ENCODE data around the gene MRPS5.

MRPS5 gene

DNA sequence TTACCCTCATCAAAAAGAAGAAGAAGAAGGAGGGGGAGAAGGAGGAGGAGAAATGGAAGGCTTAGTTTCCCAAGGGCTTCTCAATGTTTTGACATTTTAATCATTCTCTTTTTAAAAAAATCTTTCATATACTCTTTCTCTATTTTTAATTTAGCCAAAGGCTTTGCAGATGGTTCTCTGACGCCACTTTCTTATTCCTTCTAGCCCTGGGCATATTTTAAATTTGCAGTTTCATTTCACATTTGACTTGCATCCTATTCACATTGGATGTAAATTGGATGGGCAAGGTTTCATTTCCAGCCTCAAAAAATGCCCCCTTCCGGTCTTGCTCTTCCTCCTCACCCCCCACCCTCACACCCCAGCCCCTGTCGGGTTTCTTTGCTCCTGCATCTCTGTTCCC lies 66.3 kb downstream of the MRPS5 start:
- Histone ChIP-seq H3K4me1 (ENCODE audit: control insufficient read depth in 1 of 2, insufficient read depth in 2 of 2, low read length in 2 of 2) (no peaks in the 10 kb centered on the region), H3K4me3 (ENCODE audit: low read depth in 1 of 2, low read length in 2 of 2) (no peak overlapping the region), H3K36me3 (ENCODE audit: control insufficient read depth in 1 of 2, insufficient read depth in 2 of 2, low read length in 2 of 2) (no peaks in the 10 kb centered on the region), H3K27ac (ENCODE audit: low read depth, low read length) (no peak overlapping the region), H3K9ac (ENCODE audit: low read depth in 1 of 2, low read length in 2 of 2) (no peak overlapping the region), H3K9me3 (ENCODE audit: control insufficient read depth in 1 of 2, low read length in 2 of 2) (no peaks in the 10 kb centered on the region), H3K27me3 (ENCODE audit: control insufficient read depth in 1 of 2, insufficient read depth in 2 of 2, low read length in 2 of 2) (peaks cover 0 to 4% of the 10 kb centered on the region in 2 donors)

DNA sequence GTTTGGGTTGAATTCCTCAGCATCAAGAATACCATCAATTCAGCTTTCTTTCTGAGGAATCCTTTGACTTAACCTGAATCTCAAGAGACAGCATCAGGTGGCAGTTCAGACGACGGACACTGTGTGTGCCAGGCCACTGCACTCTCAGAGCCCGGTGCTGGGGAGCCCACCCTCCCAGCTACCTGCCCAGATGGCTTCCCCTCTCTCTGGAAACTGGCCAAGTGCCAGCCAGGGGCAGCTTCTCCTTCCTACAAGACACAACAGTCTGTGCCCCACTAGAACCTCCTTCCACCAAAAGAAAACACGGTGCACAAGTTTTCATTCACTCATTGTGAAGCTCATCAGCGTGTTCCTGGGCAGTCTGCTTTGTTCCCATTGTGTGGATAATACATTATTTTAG lies 67.6 kb downstream of the MRPS5 start:
- peaks cover 0 to 4% of the 10 kb centered on the region in 2 donors for H3K27me3 ChIP-seq (ENCODE audit: control insufficient read depth in 1 of 2, insufficient read depth in 2 of 2, low read length in 2 of 2)
- no peak overlapping the region for H3K4me3 ChIP-seq (ENCODE audit: low read depth in 1 of 2, low read length in 2 of 2)
- no peaks in the 10 kb centered on the region for H3K36me3 ChIP-seq (ENCODE audit: control insufficient read depth in 1 of 2, insufficient read depth in 2 of 2, low read length in 2 of 2)
- H3K4me1 ChIP-seq (ENCODE audit: control insufficient read depth in 1 of 2, insufficient read depth in 2 of 2, low read length in 2 of 2) = no peaks in the 10 kb centered on the region
- H3K27ac ChIP-seq (ENCODE audit: low read depth, low read length) = no peak overlapping the region
- H3K9me3 ChIP-seq (ENCODE audit: control insufficient read depth in 1 of 2, low read length in 2 of 2) = no peaks in the 10 kb centered on the region
- no peak overlapping the region for H3K9ac ChIP-seq (ENCODE audit: low read depth in 1 of 2, low read length in 2 of 2)

DNA sequence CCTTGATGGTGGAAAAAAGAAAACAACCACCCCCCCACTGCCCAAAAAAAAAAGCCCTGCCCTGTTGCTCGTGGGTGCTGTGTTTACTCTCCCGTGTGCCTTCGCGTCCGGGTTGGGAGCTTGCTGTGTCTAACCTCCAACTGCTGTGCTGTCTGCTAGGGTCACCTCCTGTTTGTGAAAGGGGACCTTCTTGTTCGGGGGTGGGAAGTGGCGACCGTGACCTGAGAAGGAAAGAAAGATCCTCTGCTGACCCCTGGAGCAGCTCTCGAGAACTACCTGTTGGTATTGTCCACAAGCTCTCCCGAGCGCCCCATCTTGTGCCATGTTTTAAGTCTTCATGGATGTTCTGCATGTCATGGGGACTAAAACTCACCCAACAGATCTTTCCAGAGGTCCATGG lies 68.1 kb downstream of the MRPS5 start:
- peaks cover 0 to 4% of the 10 kb centered on the region in 2 donors for H3K27me3 ChIP-seq (ENCODE audit: control insufficient read depth in 1 of 2, insufficient read depth in 2 of 2, low read length in 2 of 2)
- no peaks in the 10 kb centered on the region for H3K36me3 ChIP-seq (ENCODE audit: control insufficient read depth in 1 of 2, insufficient read depth in 2 of 2, low read length in 2 of 2)
- H3K4me1 ChIP-seq (ENCODE audit: control insufficient read depth in 1 of 2, insufficient read depth in 2 of 2, low read length in 2 of 2) = no peaks in the 10 kb centered on the region
- no peak overlapping the region for H3K27ac ChIP-seq (ENCODE audit: low read depth, low read length)
- no peak overlapping the region for H3K4me3 ChIP-seq (ENCODE audit: low read depth in 1 of 2, low read length in 2 of 2)
- no peaks in the 10 kb centered on the region for H3K9me3 ChIP-seq (ENCODE audit: control insufficient read depth in 1 of 2, low read length in 2 of 2)
- no peak overlapping the region for H3K9ac ChIP-seq (ENCODE audit: low read depth in 1 of 2, low read length in 2 of 2)

DNA sequence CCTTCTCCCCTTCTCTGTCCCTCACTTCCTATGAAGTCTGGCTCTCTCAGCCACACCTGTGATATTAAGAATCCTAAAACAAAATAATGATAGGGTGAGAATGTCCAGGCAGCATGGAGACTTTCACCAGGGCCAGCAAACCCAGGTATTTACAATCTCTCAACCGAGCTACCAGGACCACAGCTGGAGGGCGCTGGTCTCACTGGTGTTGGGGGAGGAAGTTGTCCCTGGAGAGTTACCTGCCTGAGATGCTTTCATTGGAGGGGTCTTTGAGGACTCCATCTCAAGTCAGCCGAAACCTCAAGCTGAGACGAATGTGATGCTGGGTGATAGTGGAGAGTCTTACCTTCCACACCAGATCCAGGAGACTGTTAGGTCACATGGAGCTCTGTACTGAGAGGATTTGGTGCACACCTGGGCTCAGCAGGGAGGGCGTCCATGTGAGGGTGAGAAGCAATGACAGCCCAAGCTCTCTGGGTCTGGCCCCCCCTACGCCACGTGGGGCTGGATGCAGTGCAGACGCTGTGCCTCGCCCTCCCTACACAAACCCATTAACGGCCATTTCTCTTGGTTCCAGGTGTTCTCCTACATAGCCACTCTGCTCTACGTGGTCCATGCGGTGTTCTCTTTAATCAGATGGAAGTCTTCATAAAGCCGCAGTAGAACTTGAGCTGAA lies 68.7 kb downstream of the MRPS5 start:
- H3K27me3 ChIP-seq (ENCODE audit: control insufficient read depth in 1 of 2, insufficient read depth in 2 of 2, low read length in 2 of 2) = peaks cover 0 to 4% of the 10 kb centered on the region in 2 donors
- no peaks in the 10 kb centered on the region for H3K36me3 ChIP-seq (ENCODE audit: control insufficient read depth in 1 of 2, insufficient read depth in 2 of 2, low read length in 2 of 2)
- no peaks in the 10 kb centered on the region for H3K9me3 ChIP-seq (ENCODE audit: control insufficient read depth in 1 of 2, low read length in 2 of 2)
- no peaks in the 10 kb centered on the region for H3K4me1 ChIP-seq (ENCODE audit: control insufficient read depth in 1 of 2, insufficient read depth in 2 of 2, low read length in 2 of 2)
- no peak overlapping the region for H3K9ac ChIP-seq (ENCODE audit: low read depth in 1 of 2, low read length in 2 of 2)
- H3K27ac ChIP-seq (ENCODE audit: low read depth, low read length) = no peak overlapping the region
- no peak overlapping the region for H3K4me3 ChIP-seq (ENCODE audit: low read depth in 1 of 2, low read length in 2 of 2)

DNA sequence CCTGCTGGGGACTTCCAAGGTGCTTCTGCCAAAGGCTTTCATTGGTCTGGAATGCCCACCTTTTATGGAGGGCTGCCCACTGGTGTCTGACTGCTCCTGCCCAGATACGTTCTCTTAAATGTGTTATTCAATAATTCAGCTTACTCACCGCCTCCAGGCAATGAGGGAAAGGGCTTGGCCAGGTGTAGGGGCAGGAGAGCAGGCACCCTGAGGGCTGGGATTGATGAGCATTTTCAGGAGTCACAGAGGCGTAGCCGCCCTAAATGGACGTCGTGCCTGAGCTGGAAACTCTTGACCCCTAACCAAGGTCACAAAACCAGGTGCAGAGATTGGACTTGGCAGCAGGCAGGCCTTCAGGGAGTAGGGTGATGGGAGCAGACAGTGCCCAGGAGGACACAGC lies 69.3 kb downstream of the MRPS5 start:
- H3K9me3 ChIP-seq (ENCODE audit: control insufficient read depth in 1 of 2, low read length in 2 of 2) = no peaks in the 10 kb centered on the region
- H3K4me1 ChIP-seq (ENCODE audit: control insufficient read depth in 1 of 2, insufficient read depth in 2 of 2, low read length in 2 of 2) = no peaks in the 10 kb centered on the region
- H3K27ac ChIP-seq (ENCODE audit: low read depth, low read length) = no peak overlapping the region
- H3K36me3 ChIP-seq (ENCODE audit: control insufficient read depth in 1 of 2, insufficient read depth in 2 of 2, low read length in 2 of 2) = no peaks in the 10 kb centered on the region
- no peak overlapping the region for H3K4me3 ChIP-seq (ENCODE audit: low read depth in 1 of 2, low read length in 2 of 2)
- peaks cover 0 to 4% of the 10 kb centered on the region in 2 donors for H3K27me3 ChIP-seq (ENCODE audit: control insufficient read depth in 1 of 2, insufficient read depth in 2 of 2, low read length in 2 of 2)
- H3K9ac ChIP-seq (ENCODE audit: low read depth in 1 of 2, low read length in 2 of 2) = no peak overlapping the region

DNA sequence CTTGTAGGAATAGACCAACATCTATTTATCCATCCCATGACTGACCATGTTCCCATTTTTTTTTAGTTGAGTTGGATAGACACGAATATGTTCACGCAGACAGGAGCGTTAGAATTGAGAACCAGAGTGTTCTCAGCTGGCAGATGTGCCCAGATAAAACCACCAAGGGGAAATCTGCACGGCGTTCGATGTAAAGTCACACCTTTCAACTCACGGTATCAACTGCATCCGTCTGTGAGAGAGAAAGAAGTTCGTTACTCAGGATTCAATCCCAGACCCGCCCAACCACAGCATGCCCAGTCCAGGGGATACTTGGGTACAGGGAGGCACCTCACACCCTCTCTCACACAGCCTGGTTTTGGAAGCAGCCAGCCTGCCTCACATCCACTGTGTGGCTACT lies 70.0 kb downstream of the MRPS5 start:
- Histone ChIP-seq H3K36me3 (ENCODE audit: control insufficient read depth in 1 of 2, insufficient read depth in 2 of 2, low read length in 2 of 2) (no peaks in the 10 kb centered on the region), H3K9ac (ENCODE audit: low read depth in 1 of 2, low read length in 2 of 2) (no peak overlapping the region), H3K9me3 (ENCODE audit: control insufficient read depth in 1 of 2, low read length in 2 of 2) (no peaks in the 10 kb centered on the region), H3K4me3 (ENCODE audit: low read depth in 1 of 2, low read length in 2 of 2) (no peak overlapping the region), H3K4me1 (ENCODE audit: control insufficient read depth in 1 of 2, insufficient read depth in 2 of 2, low read length in 2 of 2) (no peaks in the 10 kb centered on the region), H3K27ac (ENCODE audit: low read depth, low read length) (no peak overlapping the region), H3K27me3 (ENCODE audit: control insufficient read depth in 1 of 2, insufficient read depth in 2 of 2, low read length in 2 of 2) (peaks cover 0 to 4% of the 10 kb centered on the region in 2 donors)

DNA sequence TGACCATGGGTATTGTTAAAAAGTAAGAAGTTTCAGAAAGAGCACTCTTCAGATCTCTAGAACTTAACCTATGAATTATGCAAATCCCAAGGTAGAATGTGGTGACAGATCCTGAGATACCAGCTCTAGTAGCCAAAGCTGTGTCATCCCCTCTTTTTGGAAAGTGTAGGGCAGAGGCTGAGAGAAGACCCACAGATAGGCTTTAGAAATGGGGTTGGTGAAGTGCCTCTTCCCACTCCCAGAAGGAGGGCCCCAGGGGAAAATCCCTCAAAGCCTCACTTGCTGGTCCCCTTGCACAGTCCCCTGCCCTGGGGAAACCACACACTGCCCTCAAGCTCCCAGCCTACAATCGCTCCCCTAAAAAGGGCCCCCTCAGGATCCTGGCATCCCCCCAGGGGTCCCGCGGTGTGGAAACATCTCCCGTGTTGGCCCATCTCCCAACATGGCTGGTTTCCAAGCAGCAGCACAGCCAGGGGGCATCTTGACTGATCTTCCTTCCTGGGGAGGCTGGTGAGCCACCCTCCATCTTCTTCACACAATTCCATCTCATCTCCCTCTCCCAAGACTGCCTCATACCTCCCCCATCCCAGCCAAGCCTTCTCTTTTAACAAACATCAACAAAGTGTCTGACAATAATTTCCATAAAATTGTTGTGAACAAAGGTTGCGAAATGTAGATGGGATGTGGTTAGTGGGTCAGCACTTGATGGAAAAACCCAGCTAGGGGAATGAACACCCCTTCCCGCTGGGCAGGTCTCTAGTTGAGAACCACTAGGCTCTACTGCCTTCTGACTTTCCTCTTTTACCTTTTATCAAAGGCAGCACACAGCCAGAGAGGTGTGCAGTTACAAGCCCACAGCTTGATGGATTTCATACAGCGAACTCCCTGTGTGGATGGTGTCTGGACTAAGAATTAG lies 71.0 kb downstream of the MRPS5 start:
- H3K9me3 ChIP-seq (ENCODE audit: control insufficient read depth in 1 of 2, low read length in 2 of 2) = no peaks in the 10 kb centered on the region
- no peak overlapping the region for H3K27ac ChIP-seq (ENCODE audit: low read depth, low read length)
- H3K27me3 ChIP-seq (ENCODE audit: control insufficient read depth in 1 of 2, insufficient read depth in 2 of 2, low read length in 2 of 2) = peaks cover 0 to 4% of the 10 kb centered on the region in 2 donors
- H3K36me3 ChIP-seq (ENCODE audit: control insufficient read depth in 1 of 2, insufficient read depth in 2 of 2, low read length in 2 of 2) = no peaks in the 10 kb centered on the region
- no peak overlapping the region for H3K9ac ChIP-seq (ENCODE audit: low read depth in 1 of 2, low read length in 2 of 2)
- no peak overlapping the region for H3K4me3 ChIP-seq (ENCODE audit: low read depth in 1 of 2, low read length in 2 of 2)
- no peaks in the 10 kb centered on the region for H3K4me1 ChIP-seq (ENCODE audit: control insufficient read depth in 1 of 2, insufficient read depth in 2 of 2, low read length in 2 of 2)

DNA sequence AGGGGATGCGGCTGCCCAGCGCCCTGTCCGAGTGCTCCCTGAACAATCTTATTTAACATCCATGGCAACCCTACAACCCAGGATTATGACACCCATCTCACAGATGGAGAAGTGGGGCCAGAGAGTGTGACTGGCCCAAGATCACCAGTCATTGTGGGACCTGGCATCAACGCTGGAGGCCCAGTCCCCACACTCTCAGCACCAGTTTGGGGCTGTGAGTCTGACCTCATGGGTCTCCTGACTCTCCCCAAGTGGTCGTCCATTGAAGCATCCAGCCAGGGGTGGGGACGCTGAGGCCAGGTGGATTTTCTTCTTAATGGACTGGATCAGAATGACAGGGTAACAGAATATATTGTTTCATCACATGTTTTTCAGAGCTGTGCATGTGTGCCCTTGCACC lies 71.6 kb downstream of the MRPS5 start:
- Histone ChIP-seq H3K36me3 (ENCODE audit: control insufficient read depth in 1 of 2, insufficient read depth in 2 of 2, low read length in 2 of 2) (no peaks in the 10 kb centered on the region), H3K9me3 (ENCODE audit: control insufficient read depth in 1 of 2, low read length in 2 of 2) (no peaks in the 10 kb centered on the region), H3K9ac (ENCODE audit: low read depth in 1 of 2, low read length in 2 of 2) (no peak overlapping the region), H3K27me3 (ENCODE audit: control insufficient read depth in 1 of 2, insufficient read depth in 2 of 2, low read length in 2 of 2) (peaks cover 0 to 4% of the 10 kb centered on the region in 2 donors), H3K4me1 (ENCODE audit: control insufficient read depth in 1 of 2, insufficient read depth in 2 of 2, low read length in 2 of 2) (no peaks in the 10 kb centered on the region), H3K27ac (ENCODE audit: low read depth, low read length) (no peak overlapping the region), H3K4me3 (ENCODE audit: low read depth in 1 of 2, low read length in 2 of 2) (no peak overlapping the region)

DNA sequence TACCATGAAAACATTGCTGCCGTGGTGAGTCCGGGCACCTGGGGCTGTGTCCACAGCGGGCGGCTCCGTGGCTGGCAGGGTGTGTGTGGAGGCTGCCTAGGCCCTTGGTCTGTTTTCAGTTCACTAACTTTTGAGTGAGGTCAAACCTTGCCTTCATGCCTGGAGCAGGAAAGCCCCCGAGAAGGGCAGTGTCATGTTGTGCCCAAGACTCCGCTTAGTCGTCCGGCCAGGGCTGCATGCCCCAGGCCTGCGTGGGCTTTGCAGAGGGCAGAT lies 72.0 kb downstream of the MRPS5 start:
- Histone ChIP-seq H3K9ac (ENCODE audit: low read depth in 1 of 2, low read length in 2 of 2) (no peak overlapping the region), H3K36me3 (ENCODE audit: control insufficient read depth in 1 of 2, insufficient read depth in 2 of 2, low read length in 2 of 2) (no peaks in the 10 kb centered on the region), H3K4me3 (ENCODE audit: low read depth in 1 of 2, low read length in 2 of 2) (no peak overlapping the region), H3K4me1 (ENCODE audit: control insufficient read depth in 1 of 2, insufficient read depth in 2 of 2, low read length in 2 of 2) (no peaks in the 10 kb centered on the region), H3K9me3 (ENCODE audit: control insufficient read depth in 1 of 2, low read length in 2 of 2) (no peaks in the 10 kb centered on the region), H3K27me3 (ENCODE audit: control insufficient read depth in 1 of 2, insufficient read depth in 2 of 2, low read length in 2 of 2) (peaks cover 3 to 4% of the 10 kb centered on the region in 2 donors), H3K27ac (ENCODE audit: low read depth, low read length) (no peak overlapping the region)

DNA sequence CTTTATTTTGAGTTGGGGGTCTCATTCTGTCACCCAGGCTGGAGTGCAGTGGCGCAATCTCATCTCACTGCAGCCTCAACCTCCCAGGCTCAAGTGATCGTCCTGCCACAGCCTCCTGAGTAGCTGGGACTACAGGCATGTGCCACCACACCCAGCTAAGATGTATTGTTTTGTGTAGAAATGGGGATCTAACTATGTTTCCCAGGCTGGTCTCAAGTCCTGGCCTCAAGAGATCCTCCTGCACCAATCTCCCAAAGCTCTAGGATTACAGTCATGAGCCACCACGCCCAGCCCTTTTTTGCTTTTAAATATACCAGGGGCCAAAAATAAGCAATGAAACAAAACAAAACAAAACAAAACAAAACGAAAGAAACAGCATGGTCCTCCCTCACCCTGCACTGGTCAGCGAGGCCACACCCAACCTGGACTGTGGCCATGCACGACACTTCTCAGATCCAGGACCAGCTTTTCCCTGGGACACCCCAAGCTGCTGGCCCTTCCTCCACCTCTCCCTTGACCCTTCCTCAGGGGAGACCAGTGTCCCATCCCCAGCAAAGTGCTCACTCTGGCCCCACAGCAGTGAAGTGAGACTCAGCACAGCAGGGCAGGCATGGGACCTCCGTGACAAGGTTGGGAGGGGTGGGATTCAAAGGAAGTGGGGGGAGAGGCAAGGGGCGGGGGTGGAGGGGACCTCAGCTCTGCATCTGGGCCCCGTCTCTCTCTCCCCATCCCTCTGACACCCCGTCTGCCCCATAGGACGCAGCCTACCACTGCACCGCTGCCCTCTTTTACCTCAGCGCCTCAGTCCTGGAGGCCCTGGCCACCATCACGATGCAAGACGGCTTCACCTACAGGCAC lies 72.6 kb downstream of the MRPS5 start:
- Histone ChIP-seq H3K4me1 (ENCODE audit: control insufficient read depth in 1 of 2, insufficient read depth in 2 of 2, low read length in 2 of 2) (no peaks in the 10 kb centered on the region), H3K36me3 (ENCODE audit: control insufficient read depth in 1 of 2, insufficient read depth in 2 of 2, low read length in 2 of 2) (no peaks in the 10 kb centered on the region), H3K9ac (ENCODE audit: low read depth in 1 of 2, low read length in 2 of 2) (no peak overlapping the region), H3K9me3 (ENCODE audit: control insufficient read depth in 1 of 2, low read length in 2 of 2) (no peaks in the 10 kb centered on the region), H3K27ac (ENCODE audit: low read depth, low read length) (no peak overlapping the region), H3K4me3 (ENCODE audit: low read depth in 1 of 2, low read length in 2 of 2) (no peak overlapping the region), H3K27me3 (ENCODE audit: control insufficient read depth in 1 of 2, insufficient read depth in 2 of 2, low read length in 2 of 2) (peaks cover 3 to 4% of the 10 kb centered on the region in 2 donors)
